ENCODE measurements around the gene ACCSL.
A peak's percentile ranks its signal among the peaks of the same experiment; 100 is the strongest.

The ACCSL gene

DNA sequence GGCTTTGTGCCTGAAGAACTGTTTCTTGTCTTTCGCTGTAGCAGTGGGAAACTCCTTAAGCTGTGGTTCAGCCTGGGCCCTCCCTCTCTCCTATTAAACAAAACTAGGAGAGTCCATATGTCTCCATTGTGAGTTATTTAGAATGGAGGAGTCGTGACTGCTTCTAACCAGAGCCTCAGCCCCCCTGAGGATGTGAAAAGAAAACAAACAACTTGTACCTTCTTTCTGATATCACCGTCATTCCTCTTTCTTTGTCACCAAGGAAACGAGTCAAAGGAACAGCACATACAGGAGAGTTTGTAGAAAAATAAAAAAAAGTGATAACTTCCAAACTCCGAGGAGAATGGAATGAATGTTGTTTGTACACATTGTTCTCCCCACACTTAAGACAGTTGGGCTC lies 36.1 kb downstream of the ACCSL start:
- TF ChIP-seq, protein P1, sequence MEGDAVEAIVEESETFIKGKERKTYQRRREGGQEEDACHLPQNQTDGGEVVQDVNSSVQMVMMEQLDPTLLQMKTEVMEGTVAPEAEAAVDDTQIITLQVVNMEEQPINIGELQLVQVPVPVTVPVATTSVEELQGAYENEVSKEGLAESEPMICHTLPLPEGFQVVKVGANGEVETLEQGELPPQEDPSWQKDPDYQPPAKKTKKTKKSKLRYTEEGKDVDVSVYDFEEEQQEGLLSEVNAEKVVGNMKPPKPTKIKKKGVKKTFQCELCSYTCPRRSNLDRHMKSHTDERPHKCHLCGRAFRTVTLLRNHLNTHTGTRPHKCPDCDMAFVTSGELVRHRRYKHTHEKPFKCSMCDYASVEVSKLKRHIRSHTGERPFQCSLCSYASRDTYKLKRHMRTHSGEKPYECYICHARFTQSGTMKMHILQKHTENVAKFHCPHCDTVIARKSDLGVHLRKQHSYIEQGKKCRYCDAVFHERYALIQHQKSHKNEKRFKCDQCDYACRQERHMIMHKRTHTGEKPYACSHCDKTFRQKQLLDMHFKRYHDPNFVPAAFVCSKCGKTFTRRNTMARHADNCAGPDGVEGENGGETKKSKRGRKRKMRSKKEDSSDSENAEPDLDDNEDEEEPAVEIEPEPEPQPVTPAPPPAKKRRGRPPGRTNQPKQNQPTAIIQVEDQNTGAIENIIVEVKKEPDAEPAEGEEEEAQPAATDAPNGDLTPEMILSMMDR (IDR thresholded peaks at IDR 0.05; ENCODE audit: control extremely low read depth, extremely low read depth, low read depth, missing control alignments), result no peak
- ChIA-PET POLR2A (no interaction called here), CTCF (interaction anchor here (1.2 to 5.6 kb wide), 2 partner anchors 11 to 21 kb away, joined by 3 to 53 read pairs; partner anchors contain the start of gene EXT2)
- no peak for DNase-seq (ENCODE audit: extremely low spot score)

DNA sequence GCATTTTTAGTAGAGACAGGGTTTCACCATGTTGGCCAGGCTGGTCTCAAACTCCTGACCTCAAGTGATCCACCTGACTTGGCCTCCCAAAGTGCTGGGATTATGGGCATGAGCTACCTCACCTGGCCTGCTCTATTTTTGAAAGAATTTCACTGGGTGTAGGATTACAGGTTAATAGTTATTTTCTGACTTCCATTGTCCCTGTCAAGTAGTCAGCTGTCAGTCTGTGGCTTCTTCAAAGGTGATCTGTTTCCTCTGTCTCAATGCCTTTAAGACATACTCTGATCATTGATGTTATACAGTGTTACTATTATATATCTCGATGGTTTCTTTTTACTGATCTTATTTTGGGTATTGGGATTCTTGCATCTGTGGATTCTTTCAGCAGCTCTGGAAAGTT lies 37.5 kb downstream of the ACCSL start:
- DNase-seq (ENCODE audit: extremely low spot score), result no peak
- ChIA-PET POLR2A (no interaction called here), CTCF (interaction anchor here (1.2 to 5.6 kb wide), 3 partner anchors 9 to 200 kb away, joined by 3 to 53 read pairs (median 24); partner anchors contain the start of gene EXT2)
- TF ChIP-seq, protein P1 (IDR thresholded peaks at IDR 0.05; ENCODE audit: control extremely low read depth, extremely low read depth, low read depth, missing control alignments), result no peak

DNA sequence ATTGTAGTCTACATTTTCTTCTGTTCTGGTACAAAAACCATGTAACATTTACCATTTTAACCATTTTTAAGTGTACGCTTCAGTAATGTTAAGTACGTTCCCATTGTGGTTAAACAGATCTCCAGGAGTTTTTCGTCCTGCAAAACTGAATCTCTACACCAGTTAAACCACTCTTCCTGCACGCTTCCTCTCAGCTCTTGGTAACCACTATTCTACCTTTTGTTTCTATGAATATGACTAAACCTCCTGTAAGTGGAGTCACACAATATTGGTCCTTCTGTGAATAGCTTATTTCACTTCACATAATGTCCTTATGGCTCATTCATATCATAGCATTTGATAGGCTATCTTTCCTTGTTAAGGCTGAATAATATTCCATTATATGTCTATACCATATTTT lies 40.6 kb downstream of the ACCSL start:
- DNase-seq (ENCODE audit: extremely low spot score), result no peak
- ChIA-PET POLR2A (no interaction called here), CTCF (interaction anchor here (1.2 to 4.0 kb wide), 3 partner anchors 9 to 22 kb away, joined by 3 to 24 read pairs (median 3); partner anchors contain the start of gene ACCS)
- TF ChIP-seq, protein P1 (IDR thresholded peaks at IDR 0.05; ENCODE audit: control extremely low read depth, extremely low read depth, low read depth, missing control alignments), result no peak

DNA sequence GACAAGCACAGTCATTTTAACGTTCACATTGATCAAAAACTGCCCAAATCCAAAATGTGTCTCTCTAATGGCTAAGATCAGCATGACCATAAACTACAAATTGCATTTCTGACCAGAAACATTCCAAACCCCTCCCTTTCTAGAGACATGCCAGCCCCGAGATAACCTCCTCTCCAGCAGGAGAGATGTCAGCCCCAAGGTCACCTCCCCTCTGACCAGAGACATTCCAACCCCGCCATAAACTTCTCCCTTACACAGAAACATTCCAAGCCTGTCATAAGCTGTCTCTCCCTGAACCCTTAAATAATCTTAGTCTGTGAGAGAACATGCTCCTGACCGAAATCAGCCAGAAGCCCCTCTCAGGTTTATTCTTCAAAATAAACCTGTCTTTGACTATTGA lies 41.1 kb downstream of the ACCSL start:
- POLR2A ChIA-PET, result no interaction called here
- CTCF ChIA-PET, result interaction anchor here (1.5 to 1.6 kb wide), 2 partner anchors 10 to 22 kb away, joined by 3 to 4 read pairs; no protein-coding TSS in a partner anchor
- TF ChIP-seq, protein P1 (IDR thresholded peaks at IDR 0.05; ENCODE audit: control extremely low read depth, extremely low read depth, low read depth, missing control alignments), result no peak
- no peak for DNase-seq (ENCODE audit: extremely low spot score)

DNA sequence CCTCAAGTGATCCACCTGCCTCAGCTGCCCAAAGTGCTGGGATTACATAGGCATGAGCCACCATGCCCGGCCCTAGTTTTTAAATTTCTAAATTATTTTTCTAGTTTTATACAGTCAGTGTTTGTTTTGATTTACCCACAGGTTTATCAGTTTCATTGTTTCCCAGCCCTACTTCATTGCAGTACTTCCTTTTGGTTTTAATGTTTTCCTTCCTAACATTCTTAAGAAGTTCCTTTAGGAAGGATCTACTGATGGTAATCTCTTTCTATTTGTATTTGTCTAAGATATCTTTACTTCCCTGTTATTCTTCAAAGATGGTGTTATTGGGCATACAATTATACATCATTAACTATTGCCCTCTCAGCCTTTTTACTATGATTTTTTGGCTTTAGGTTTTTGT lies 42.8 kb downstream of the ACCSL start:
- CTCF ChIA-PET, result interaction anchor here (1.5 to 7.0 kb wide), 2 partner anchors 13 to 20 kb away, joined by 5 to 105 read pairs; no protein-coding TSS in a partner anchor
- DNase-seq (ENCODE audit: extremely low spot score), result no peak
- POLR2A ChIA-PET, result no interaction called here
- TF ChIP-seq, protein P1 (IDR thresholded peaks at IDR 0.05; ENCODE audit: control extremely low read depth, extremely low read depth, low read depth, missing control alignments), result no peak

DNA sequence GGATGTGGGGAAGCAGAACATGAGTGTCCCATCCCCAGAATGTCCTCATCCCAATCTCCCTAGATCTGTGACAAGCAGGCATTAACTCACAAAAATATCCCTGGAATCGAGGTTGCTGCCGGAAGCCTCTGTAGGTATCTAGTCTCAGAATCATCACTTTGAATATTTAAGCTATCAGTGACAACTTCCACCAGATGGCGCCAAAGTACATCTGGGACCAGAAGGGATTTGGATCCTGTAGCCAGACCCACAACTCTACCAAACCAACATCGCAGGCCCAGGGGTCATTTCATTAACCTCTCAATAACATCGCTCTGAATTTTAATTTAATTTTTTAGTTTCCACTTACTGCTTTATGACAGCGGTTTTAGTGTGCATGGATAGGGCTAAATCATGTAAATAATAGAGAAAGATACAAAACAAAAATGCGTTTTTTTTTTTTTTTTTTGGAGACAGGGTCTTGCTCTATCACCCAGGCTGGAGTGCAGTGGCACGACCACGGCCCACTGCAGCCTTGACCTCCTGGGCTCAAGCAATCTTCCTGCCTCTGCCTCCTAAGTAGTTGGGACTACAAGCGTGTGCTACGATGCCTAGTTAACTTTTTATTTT lies 46.6 kb downstream of the ACCSL start:
- DNase-seq (ENCODE audit: extremely low spot score), result peak; percentile 75
- POLR2A ChIA-PET, result no interaction called here
- CTCF ChIA-PET, result interaction anchor here (0.7 to 7.0 kb wide), 36 partner anchors 10 to 842 kb away, joined by 3 to 105 read pairs (median 5); partner anchors contain the start of genes ACCS and CD82
- TF ChIP-seq, protein P1 (IDR thresholded peaks at IDR 0.05; ENCODE audit: control extremely low read depth, extremely low read depth, low read depth, missing control alignments), result peak; percentile 68
